Nephron (organoid): ENCODE results near the gene FHAD1.

Source experiments
- H3K27ac Mint-ChIP-seq, 3 experiments: 2 replicates each; pipeline ENCODE4 v1.8.0; 2020; ENCODE audit warnings: mixed read lengths in 3 of 3, mild to moderate bottlenecking in 2 of 3, moderate library complexity in 1 of 3
- H3K27me3 Mint-ChIP-seq: 2 replicates; pipeline ENCODE4 v1.8.0; 2021; ENCODE audit warnings: low read depth, mild to moderate bottlenecking, moderate library complexity, mixed read lengths
- H3K36me3 Mint-ChIP-seq: 2 replicates; pipeline ENCODE4 v1.8.0; 2020; ENCODE audit warnings: low read depth, mixed read lengths
- H3K4me1 Mint-ChIP-seq: 2 replicates; pipeline ENCODE4 v1.8.0; 2020; ENCODE audit warnings: mixed read lengths
- H3K4me3 Mint-ChIP-seq, 3 experiments: 2 replicates each; pipeline ENCODE4 v1.8.0; 2020; ENCODE audit warnings: mild to moderate bottlenecking in 3 of 3, mixed read lengths in 3 of 3, moderate library complexity in 2 of 3
- H3K9me3 Mint-ChIP-seq: 2 replicates; pipeline ENCODE4 v1.8.0; 2020; ENCODE audit warnings: mixed read lengths
- TF ChIP-seq, protein P1 (sequence below), 3 experiments: fragments of 200-600 bp; sonication (generic); IDR thresholded peaks; one replicate each; pipeline ENCODE4 v1.5.0; 2021; ENCODE audit warnings: antibody characterized with exemption in 3 of 3; ENCODE audit not compliant: unreplicated experiment in 3 of 3

The FHAD1 gene

DNA sequence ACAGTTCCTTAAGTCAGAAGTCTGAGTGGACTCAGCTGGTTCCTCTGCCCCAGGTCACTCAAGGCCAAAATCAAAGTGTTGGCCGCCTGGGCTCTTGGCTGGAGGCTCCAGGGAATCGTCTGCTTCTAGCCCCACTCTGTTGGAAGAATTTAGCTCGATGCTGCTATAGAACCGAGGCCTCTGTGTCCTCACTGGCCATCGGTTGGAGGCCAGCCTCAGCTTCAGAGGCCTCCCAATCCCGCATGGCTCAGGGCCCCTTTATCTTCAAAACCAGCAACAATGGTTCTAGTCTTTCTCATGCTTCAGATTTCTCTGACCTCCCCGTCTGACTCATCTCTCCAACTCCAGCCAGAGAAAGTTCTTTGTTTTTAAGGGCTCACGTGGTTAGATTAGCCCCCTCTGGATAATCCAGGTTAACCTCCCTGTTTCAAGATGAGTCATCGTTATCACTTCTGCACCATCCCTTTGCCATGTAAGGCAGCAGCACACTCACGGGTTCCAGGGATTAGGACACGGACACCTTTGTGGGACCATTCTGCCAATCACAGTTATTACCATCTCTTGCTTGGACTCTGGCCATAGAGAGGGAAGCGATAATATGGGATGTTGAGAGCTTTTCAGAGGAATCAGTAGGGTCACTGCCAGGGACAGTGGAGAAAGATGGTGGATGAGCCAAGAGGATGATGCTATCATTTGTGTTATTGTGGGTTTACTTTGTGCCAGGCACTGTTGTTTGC lies 13.6 kb downstream of the FHAD1 start:
- Mint-ChIP-seq H3K4me1 (no peaks in the 10 kb centered on the region), H3K9me3 (peaks cover 8% of the 10 kb centered on the region), H3K4me3 (no peak overlapping the region), H3K27ac (no peak overlapping the region), H3K27me3 (peaks cover 33% of the 10 kb centered on the region), H3K36me3 (no peaks in the 10 kb centered on the region)
- TF ChIP-seq, protein P1, sequence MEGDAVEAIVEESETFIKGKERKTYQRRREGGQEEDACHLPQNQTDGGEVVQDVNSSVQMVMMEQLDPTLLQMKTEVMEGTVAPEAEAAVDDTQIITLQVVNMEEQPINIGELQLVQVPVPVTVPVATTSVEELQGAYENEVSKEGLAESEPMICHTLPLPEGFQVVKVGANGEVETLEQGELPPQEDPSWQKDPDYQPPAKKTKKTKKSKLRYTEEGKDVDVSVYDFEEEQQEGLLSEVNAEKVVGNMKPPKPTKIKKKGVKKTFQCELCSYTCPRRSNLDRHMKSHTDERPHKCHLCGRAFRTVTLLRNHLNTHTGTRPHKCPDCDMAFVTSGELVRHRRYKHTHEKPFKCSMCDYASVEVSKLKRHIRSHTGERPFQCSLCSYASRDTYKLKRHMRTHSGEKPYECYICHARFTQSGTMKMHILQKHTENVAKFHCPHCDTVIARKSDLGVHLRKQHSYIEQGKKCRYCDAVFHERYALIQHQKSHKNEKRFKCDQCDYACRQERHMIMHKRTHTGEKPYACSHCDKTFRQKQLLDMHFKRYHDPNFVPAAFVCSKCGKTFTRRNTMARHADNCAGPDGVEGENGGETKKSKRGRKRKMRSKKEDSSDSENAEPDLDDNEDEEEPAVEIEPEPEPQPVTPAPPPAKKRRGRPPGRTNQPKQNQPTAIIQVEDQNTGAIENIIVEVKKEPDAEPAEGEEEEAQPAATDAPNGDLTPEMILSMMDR (IDR thresholded peaks at IDR 0.05; ENCODE audit: unreplicated experiment in 3 of 3): no peak

DNA sequence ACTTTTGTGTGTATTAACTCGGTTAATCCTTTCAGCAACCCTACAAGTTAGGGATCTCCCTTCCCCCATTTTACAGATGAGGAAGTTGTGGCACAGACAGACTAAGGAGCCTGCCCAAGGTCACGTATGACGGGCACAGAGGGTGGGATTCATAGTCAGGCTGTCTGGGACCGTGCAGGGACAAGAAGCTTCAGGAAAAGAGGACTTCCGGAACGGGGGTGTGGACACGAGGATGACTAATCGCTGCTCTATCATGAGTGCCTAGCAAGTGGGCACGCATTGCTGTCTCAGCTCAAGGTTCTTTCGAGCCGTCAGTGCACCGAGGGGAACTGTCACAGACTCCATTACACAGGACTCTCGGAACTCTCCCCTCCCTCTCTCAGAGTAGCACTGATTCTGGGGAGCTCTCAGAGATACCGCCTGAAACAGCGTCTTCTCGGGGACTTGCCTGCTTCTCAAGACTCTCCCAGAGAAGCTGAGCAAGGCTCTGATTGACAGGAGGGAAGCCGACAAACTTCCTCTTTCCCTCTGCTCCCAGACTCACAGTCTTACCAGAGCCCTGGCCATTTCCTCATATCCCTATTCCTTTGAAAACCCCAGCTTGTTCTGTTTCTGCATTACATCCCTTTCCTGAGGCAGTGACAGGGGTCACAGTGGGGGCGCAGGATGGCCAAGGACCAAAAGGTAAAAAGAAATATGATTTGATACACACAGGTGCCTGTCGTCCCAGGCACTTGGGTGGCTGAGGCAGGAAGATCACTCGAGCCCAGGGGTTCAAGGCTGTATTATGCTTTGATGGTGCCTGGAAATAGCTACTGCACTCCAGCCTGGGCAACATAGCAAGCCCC lies 14.4 kb downstream of the FHAD1 start:
- H3K4me1 Mint-ChIP-seq: no peaks in the 10 kb centered on the region
- peaks cover 31% of the 10 kb centered on the region for H3K27me3 Mint-ChIP-seq
- TF ChIP-seq, protein P1 (IDR thresholded peaks at IDR 0.05; ENCODE audit: unreplicated experiment in 3 of 3): no peak
- no peak overlapping the region for H3K4me3 Mint-ChIP-seq
- no peak overlapping the region for H3K27ac Mint-ChIP-seq
- peaks cover 11% of the 10 kb centered on the region for H3K9me3 Mint-ChIP-seq
- peaks cover 3% of the 10 kb centered on the region for H3K36me3 Mint-ChIP-seq

DNA sequence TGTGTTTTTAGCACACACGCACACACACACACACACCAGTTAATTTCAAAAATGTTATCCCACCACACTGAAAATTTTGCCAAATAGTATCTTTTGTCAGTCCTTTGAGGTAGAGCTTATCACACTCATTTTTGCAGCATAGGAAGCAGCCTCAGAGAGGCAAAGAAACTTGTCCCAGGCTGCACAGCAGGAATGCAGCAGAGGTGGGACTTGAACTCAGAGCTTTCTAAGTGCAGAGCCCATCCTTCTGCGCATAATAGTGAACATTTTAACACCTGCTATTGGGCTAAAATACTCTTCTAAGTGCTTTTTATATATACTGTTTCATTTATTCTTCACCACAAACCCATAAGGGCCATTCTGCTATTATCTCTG lies 15.0 kb downstream of the FHAD1 start:
- no peaks in the 10 kb centered on the region for H3K4me1 Mint-ChIP-seq
- H3K36me3 Mint-ChIP-seq: peaks cover 4% of the 10 kb centered on the region

DNA sequence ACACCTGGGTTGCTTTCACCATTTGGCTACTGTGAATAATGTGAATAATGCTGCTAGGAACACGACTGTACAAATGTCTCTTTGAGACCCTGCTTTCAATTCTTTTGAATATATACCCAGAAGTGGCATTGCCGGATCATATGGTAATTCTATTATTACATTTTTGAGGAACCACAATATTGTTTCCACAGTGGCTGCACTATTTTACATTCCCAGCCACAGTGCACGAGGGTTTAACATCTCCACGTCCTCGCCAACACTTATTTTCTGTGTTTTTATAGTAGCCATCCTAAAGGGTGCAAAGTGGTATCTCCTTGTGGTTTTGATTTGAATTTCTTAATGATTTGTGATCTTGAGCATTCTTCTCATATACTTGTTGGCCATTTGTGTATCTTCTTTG lies 15.7 kb downstream of the FHAD1 start:
- TF ChIP-seq, protein P1 (IDR thresholded peaks at IDR 0.05; ENCODE audit: unreplicated experiment in 3 of 3): no peak
- Mint-ChIP-seq H3K4me1 (no peaks in the 10 kb centered on the region), H3K4me3 (no peak overlapping the region), H3K36me3 (peaks cover 4% of the 10 kb centered on the region), H3K9me3 (peaks cover 20% of the 10 kb centered on the region), H3K27ac (no peak overlapping the region), H3K27me3 (peaks cover 27% of the 10 kb centered on the region)

More for the DNA sequence above, 15.0 kb downstream of the FHAD1 start:
- no peak overlapping the region for H3K4me3 Mint-ChIP-seq
- H3K27ac Mint-ChIP-seq: no peak overlapping the region
- H3K9me3 Mint-ChIP-seq: peaks cover 16% of the 10 kb centered on the region
- H3K27me3 Mint-ChIP-seq: peaks cover 31% of the 10 kb centered on the region
- TF ChIP-seq, protein P1 (IDR thresholded peaks at IDR 0.05; ENCODE audit: unreplicated experiment in 3 of 3): no peak

DNA sequence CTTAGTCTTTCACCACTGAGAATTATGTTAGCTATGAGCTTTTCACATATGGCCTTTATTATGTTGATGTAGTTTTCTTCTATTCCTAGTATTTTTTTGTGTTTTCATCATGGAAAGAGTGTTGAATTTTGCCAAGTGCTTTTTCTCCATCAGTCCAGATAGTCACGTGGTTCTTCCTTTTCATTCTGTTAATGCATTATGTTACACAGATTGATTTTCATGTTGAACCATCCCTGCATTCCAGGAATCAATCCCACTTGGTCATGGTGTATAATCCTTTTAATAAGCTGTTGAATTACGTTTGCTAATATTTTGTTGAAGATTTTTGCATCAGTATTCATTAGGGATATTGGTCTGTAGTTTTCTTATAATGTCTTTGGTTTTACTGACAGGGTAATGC lies 17.7 kb downstream of the FHAD1 start:
- H3K4me1 Mint-ChIP-seq: no peaks in the 10 kb centered on the region
- H3K9me3 Mint-ChIP-seq: peaks cover 26% of the 10 kb centered on the region
- TF ChIP-seq, protein P1 (IDR thresholded peaks at IDR 0.05; ENCODE audit: unreplicated experiment in 3 of 3): no peak
- H3K27me3 Mint-ChIP-seq: peaks cover 20% of the 10 kb centered on the region
- H3K36me3 Mint-ChIP-seq: peaks cover 4% of the 10 kb centered on the region
- no peak overlapping the region for H3K4me3 Mint-ChIP-seq
- H3K27ac Mint-ChIP-seq: no peak overlapping the region
